Endothelial cell of umbilical vein (primary cell): ENCODE data around the gene R3HDM1. TPM values are rescaled to one million over a fixed set of nuclear protein-coding genes. Genes with fewer than 3 reads are reported as not detected.

ENCODE experiments used
- BruUV-seq: library from RNA; stranded (reverse); fragments of 400-500 nt; replicated peaks from 2 replicates; lab custom pipeline; 2021; lab: Mats Ljungman, UMichigan
- CTCF ChIA-PET: fragments of 300-600, 350-600 bp; sonication (Branson Sonifier 250); formaldehyde crosslinking; loops from one replicate; lab custom pipeline; 2021; ENCODE audit warnings: antibody characterized with exemption, inconsistent platforms; lab: Charles Lee
- POLR2A ChIA-PET: fragments of 300-600, 350-600 bp; sonication (Branson Sonifier 250); formaldehyde crosslinking; loops from one replicate; lab custom pipeline; 2021; ENCODE audit warnings: antibody characterized with exemption, inconsistent platforms; lab: Charles Lee
- DNase-seq: peaks from one replicate; pipeline ENCODE4 v3.0.0-alpha.2; 2011; ENCODE audit warnings: low read depth, low spot score
- FAIRE-seq: peaks from 2 replicates; lab custom pipeline; 2011; peaks lifted over from hg19 to GRCh38; lab: Jason Lieb, UNC
- H2AFZ ChIP-seq: 2 replicates; pipeline ENCODE4 v1.6.0; 2012; ENCODE audit warnings: low read depth, low read length, control low read depth, inconsistent platforms
- H3K27ac ChIP-seq: 2 replicates; pipeline ENCODE4 v1.5.1; 2011; ENCODE audit warnings: low read depth, mild to moderate bottlenecking, control low read depth, low read length, moderate library complexity; ENCODE audit not compliant: insufficient read depth
- H3K27me3 ChIP-seq, 2 experiments: 2 replicates each; pipeline versions ENCODE4 v1.6.0 to v1.6.1; 2011; ENCODE audit warnings: low read length in 2 of 2, mixed read lengths in 1 of 2; ENCODE audit not compliant: control insufficient read depth in 2 of 2, insufficient read depth in 2 of 2
- H3K36me3 ChIP-seq, 2 experiments: 2 replicates in 1 of 2; 3 replicates in 1 of 2; pipeline ENCODE4 v1.5.1; 2011; ENCODE audit warnings: low read length in 2 of 2, mild to moderate bottlenecking in 1 of 2, moderate library complexity in 1 of 2; ENCODE audit not compliant: control insufficient read depth in 2 of 2, insufficient read depth in 2 of 2; ENCODE audit errors: extremely low read depth in 1 of 2
- H3K4me1 ChIP-seq: 3 replicates; pipeline ENCODE4 v1.5.1; 2011; ENCODE audit warnings: mild to moderate bottlenecking, low read length; ENCODE audit not compliant: control insufficient read depth, insufficient read depth; ENCODE audit errors: extremely low read depth
- H3K4me2 ChIP-seq: 2 replicates; pipeline ENCODE4 v1.6.1; 2011; ENCODE audit warnings: low read length, control low read depth, mixed read lengths; ENCODE audit not compliant: insufficient read depth
- H3K4me3 ChIP-seq, 3 experiments: fragments of 200-600 bp in 1 of 3; sonication (generic), shearing (Covaris generic) in 1 of 3; replicated peaks in 1 of 3; 2 replicates each; pipeline ENCODE4 v1.5.1; 2011 to 2016; ENCODE audit warnings: control low read depth in 3 of 3, low read length in 3 of 3, mild to moderate bottlenecking in 2 of 3, inconsistent platforms in 1 of 3, low read depth in 1 of 3, moderate library complexity in 1 of 3; ENCODE audit not compliant: insufficient read depth in 1 of 3
- H3K79me2 ChIP-seq: 2 replicates; pipeline ENCODE4 v1.6.0; 2012; ENCODE audit warnings: low read length, inconsistent platforms; ENCODE audit not compliant: control insufficient read depth, insufficient read depth
- H3K9ac ChIP-seq: replicated peaks from 2 replicates; pipeline ENCODE3; 2011; ENCODE audit warnings: low read length, control low read depth; ENCODE audit not compliant: insufficient read depth; ENCODE audit errors: extremely low read depth
- H3K9me1 ChIP-seq: replicated peaks from 3 replicates; pipeline ENCODE4 v1.6.0; 2011; ENCODE audit warnings: mild to moderate bottlenecking, low read length; ENCODE audit not compliant: control insufficient read depth, insufficient read depth; ENCODE audit errors: extremely low read depth
- H3K9me3 ChIP-seq: replicated peaks from 2 replicates; pipeline ENCODE4 v1.5.1; 2012; ENCODE audit warnings: low read length, inconsistent platforms; ENCODE audit not compliant: control insufficient read depth, insufficient read depth
- H4K20me1 ChIP-seq: replicated peaks from 2 replicates; pipeline ENCODE3; 2011; ENCODE audit warnings: mild to moderate bottlenecking, low read length; ENCODE audit not compliant: control insufficient read depth, insufficient read depth; ENCODE audit errors: extremely low read depth
- EZH2 ChIP-seq: IDR thresholded peaks from 2 replicates; pipeline ENCODE4 v1.6.1; 2012; ENCODE audit warnings: borderline replicate concordance, low read depth, mild to moderate bottlenecking, moderate library complexity, low read length, inconsistent platforms; ENCODE audit not compliant: severe bottlenecking
- FOS ChIP-seq: IDR thresholded peaks from 2 replicates; pipeline ENCODE4 v1.6.1; 2011; ENCODE audit warnings: mild to moderate bottlenecking, low read length, moderate library complexity, borderline replicate concordance; ENCODE audit not compliant: insufficient read depth
- GATA2 ChIP-seq: IDR thresholded peaks from 2 replicates; pipeline ENCODE4 v1.7.0; 2011; ENCODE audit warnings: low read depth, mild to moderate bottlenecking, moderate library complexity, mixed read lengths, low read length; ENCODE audit not compliant: insufficient read length, insufficient read depth
- JUN ChIP-seq: IDR thresholded peaks from 2 replicates; pipeline ENCODE4 v1.6.1; 2011; ENCODE audit warnings: borderline replicate concordance, low read depth; ENCODE audit not compliant: insufficient read length, insufficient read depth
- MYC ChIP-seq: IDR thresholded peaks from one replicate; pipeline ENCODE4 v1.6.1; 2011; ENCODE audit warnings: mild to moderate bottlenecking, low read depth, low read length
- POLR2A ChIP-seq: IDR thresholded peaks from 2 replicates; pipeline ENCODE4 v1.6.1; 2012; ENCODE audit warnings: low read depth, mild to moderate bottlenecking, control low read depth, low read length
- POLR2AphosphoS5 ChIP-seq: IDR thresholded peaks from 2 replicates; pipeline ENCODE4 v1.6.1; 2012; ENCODE audit warnings: low read depth, mild to moderate bottlenecking, control low read depth, low read length, moderate library complexity; ENCODE audit not compliant: insufficient read depth
- dilution Hi-C: fragments of 300-500 bp; cut with MboI; formaldehyde crosslinking; loops from one replicate; pipeline ENCODE4 v1.15.0; 2019; ENCODE audit warnings: low sequenced_read_pairs; ENCODE audit not compliant: extremely low pct_ligation_motif_present
- intact Hi-C: fragments of 100-400 bp; cut with micrococcal nuclease; formaldehyde crosslinking; loops from one replicate; pipeline ENCODE4 v1.10.0; 2022
- polyA plus RNA-seq, 4 experiments: library from polyadenylated mRNA; depleted of rRNA in 3 of 4; stranded (reverse) in 3 of 4; unstranded in 1 of 4; fragments of >200 nt; gene quantifications; 2 replicates each; pipeline versions ENCODE4 v1.2.1 to v1.2.3, GENCODE V29; 2011 to 2012; ENCODE audit warnings: missing spikeins in 1 of 4
- total RNA-seq: library from RNA; stranded (reverse); gene quantifications from 2 replicates; pipeline ENCODE4 v1.2.3, GENCODE V29; 2021
- TF ChIP-seq, protein P1 (sequence below), 2 donors: IDR thresholded peaks; 1 replicate in 1 of 2; 2 replicates in 1 of 2; pipeline ENCODE4 v1.5.1; 2011; ENCODE audit warnings: low read length in 2 of 2, mild to moderate bottlenecking in 2 of 2, moderate library complexity in 2 of 2, control low read depth in 1 of 2, inconsistent platforms in 1 of 2, low read depth in 1 of 2; ENCODE audit not compliant: insufficient read depth in 1 of 2; ENCODE audit errors: extremely low read depth in 1 of 2
- TF ChIP-seq, protein P2 (sequence below): IDR thresholded peaks from 2 replicates; pipeline ENCODE4 v1.6.1; 2011; ENCODE audit not compliant: insufficient read depth, insufficient read length

The R3HDM1 gene
- total and polyA plus RNA-seq, 2 donors (not counting 3 experiments of a cell fraction or from before 2014, with no cell fraction given), result 36.6 to 61.8 TPM

DNA sequence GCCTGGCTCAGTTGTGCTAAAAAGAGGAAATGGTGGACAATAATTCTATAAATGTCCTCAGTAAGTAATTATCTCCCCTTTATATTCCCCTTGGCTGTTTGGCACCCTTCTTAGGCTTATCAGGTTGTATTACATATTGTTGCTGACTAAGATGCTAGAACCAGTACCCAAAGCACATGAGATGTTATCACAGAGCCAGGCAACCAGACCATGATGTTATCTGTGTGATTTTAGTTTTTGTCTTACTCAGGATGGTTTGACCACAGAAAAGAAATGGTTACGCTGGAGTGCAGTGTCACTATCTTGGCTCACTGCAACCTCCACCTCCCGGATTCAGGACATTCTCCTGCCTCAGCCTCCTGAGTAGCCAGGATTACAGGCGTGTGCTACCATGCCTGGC, 15.2 kb downstream of the R3HDM1 start:
- H3K9me3 ChIP-seq, result no peaks in the 10 kb centered on the region
- dilution Hi-C loops (no loop called here), intact Hi-C loops (no loop called here)
- peaks cover 2% of the 10 kb centered on the region for H4K20me1 ChIP-seq
- H3K9me1 ChIP-seq, result peaks cover 2% of the 10 kb centered on the region
- no peaks in the 10 kb centered on the region for H3K36me3 ChIP-seq
- H3K9ac ChIP-seq, result no peak overlapping the region
- no peaks in the 10 kb centered on the region for H3K4me1 ChIP-seq
- no peak for DNase-seq
- no peak overlapping the region for H3K4me2 ChIP-seq
- H2AFZ ChIP-seq, result no peak overlapping the region
- peaks cover 51% of the 10 kb centered on the region for H3K79me2 ChIP-seq
- TF ChIP-seq GATA2, result no peak
- TF ChIP-seq JUN, result no peak
- no peak for TF ChIP-seq MYC
- no peak for TF ChIP-seq POLR2A
- TF ChIP-seq, protein P1, sequence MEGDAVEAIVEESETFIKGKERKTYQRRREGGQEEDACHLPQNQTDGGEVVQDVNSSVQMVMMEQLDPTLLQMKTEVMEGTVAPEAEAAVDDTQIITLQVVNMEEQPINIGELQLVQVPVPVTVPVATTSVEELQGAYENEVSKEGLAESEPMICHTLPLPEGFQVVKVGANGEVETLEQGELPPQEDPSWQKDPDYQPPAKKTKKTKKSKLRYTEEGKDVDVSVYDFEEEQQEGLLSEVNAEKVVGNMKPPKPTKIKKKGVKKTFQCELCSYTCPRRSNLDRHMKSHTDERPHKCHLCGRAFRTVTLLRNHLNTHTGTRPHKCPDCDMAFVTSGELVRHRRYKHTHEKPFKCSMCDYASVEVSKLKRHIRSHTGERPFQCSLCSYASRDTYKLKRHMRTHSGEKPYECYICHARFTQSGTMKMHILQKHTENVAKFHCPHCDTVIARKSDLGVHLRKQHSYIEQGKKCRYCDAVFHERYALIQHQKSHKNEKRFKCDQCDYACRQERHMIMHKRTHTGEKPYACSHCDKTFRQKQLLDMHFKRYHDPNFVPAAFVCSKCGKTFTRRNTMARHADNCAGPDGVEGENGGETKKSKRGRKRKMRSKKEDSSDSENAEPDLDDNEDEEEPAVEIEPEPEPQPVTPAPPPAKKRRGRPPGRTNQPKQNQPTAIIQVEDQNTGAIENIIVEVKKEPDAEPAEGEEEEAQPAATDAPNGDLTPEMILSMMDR (IDR thresholded peaks at IDR 0.05; ENCODE audit: extremely low read depth in 1 of 2, insufficient read depth in 1 of 2, low read depth in 1 of 2, low read length in 2 of 2), result no peak
- TF ChIP-seq, protein P2, sequence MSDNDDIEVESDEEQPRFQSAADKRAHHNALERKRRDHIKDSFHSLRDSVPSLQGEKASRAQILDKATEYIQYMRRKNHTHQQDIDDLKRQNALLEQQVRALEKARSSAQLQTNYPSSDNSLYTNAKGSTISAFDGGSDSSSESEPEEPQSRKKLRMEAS, result no peak
- no peak for TF ChIP-seq EZH2
- TF ChIP-seq FOS, result no peak
- no peak for TF ChIP-seq POLR2AphosphoS5
- CTCF ChIA-PET, result no interaction called here
- POLR2A ChIA-PET, result no interaction called here
- H3K4me3 ChIP-seq, result no peak overlapping the region
- no TSS peak for BruUV-seq
- no peaks in the 10 kb centered on the region for H3K27me3 ChIP-seq
- H3K27ac ChIP-seq, result no peak overlapping the region
- no peak for FAIRE-seq
